Motor neuron (in vitro differentiated cells): ENCODE data around the gene KCNJ9. TPM values are rescaled to one million over a fixed set of nuclear protein-coding genes. Genes with fewer than 3 reads are reported as not detected.
"Not testable (repeated sequence)": the region's sequence is repeated elsewhere in the genome, so short reads cannot be mapped to it uniquely, and the experiment has no call there.

Experiments
- ATAC-seq, 8 experiments: fragments of 200-7000 bp; cut with Tn5 transposase; replicated peaks in 6 of 8; 2 replicates each; pipeline ENCODE4 v1.8.0; 2021; ENCODE audit warnings: mild to moderate bottlenecking in 8 of 8, moderate library complexity in 8 of 8
- H3K27ac ChIP-seq, 2 donors: fragments of 250-450 bp; sonication (Bioruptor Pico); 2 replicates each; pipeline ENCODE4 v1.9.0; 2021; ENCODE audit warnings: antibody characterized with exemption in 2 of 2, mild to moderate bottlenecking in 2 of 2, moderate library complexity in 1 of 2
- H3K4me1 ChIP-seq, 2 donors: fragments of 250-450 bp; sonication (Bioruptor Pico); replicated peaks in 1 of 2; 2 replicates each; pipeline ENCODE4 v1.6.1; 2021; ENCODE audit warnings: antibody characterized with exemption in 2 of 2, mild to moderate bottlenecking in 2 of 2, moderate library complexity in 1 of 2
- H3K4me3 ChIP-seq, 5 donors: fragments of 250-450 bp; sonication (Bioruptor Pico); 2 replicates each; pipeline ENCODE4 v1.9.0; 2021; ENCODE audit warnings: antibody characterized with exemption in 5 of 5, mild to moderate bottlenecking in 5 of 5, moderate library complexity in 4 of 5
- WGBS, 10 experiments: fragments of 450-650 bp; shearing (Covaris generic); methylation state at CpG; one replicate each; pipeline ENCODE4 v1.0.0; 2022; 5-methylcytosine and 5-hydroxymethylcytosine counted together
- in situ Hi-C, 9 experiments: fragments of 400-800 bp; cut with MboI; loops; one replicate each; pipeline ENCODE4 v1.15.0; 2021; ENCODE audit warnings: low sequenced_read_pairs in 9 of 9, low pct_unique_long_range_greater_than_20kb in 2 of 9; ENCODE audit not compliant: unreplicated experiment in 9 of 9
- total RNA-seq, 8 experiments: library from RNA; unstranded; fragments of 300-600 nt; gene quantifications; 2 replicates each; pipeline versions ENCODE4 v1.2.3 to v1.2.4, GENCODE V29; 2022

The KCNJ9 gene
- 1 to 10 TPM in 5 of 8 experiments, under 1 TPM in 3; 0.18 to 9.5 (median 3.8) TPM for total RNA-seq

GRCh38 chr1:160081261-160081936 is at the start of gene KCNJ9:
Gene KCNJ9 (plus strand): TSS chr1:160081538. CDS start chr1:160084031, 2,493 bp downstream.
- H3K4me3 ChIP-seq = peak within 1 kb of the TSS; percentile 14 to 35 (median 29)
- H3K27ac ChIP-seq = no peak within 1 kb of the TSS

GRCh38 chr1:160032165-160032820 is 49.0 kb upstream of the KCNJ9 start:
- peak in 4 of 8 experiments; percentile 2 to 62 (median 58) for ATAC-seq
- Histone ChIP-seq H3K27ac (peak overlapping the region; percentile 55 to 61), H3K4me3 (peak overlapping the region; percentile 47 to 80 (median 61)), H3K4me1 (peaks cover 10 to 34% of the 10 kb centered on the region in 2 donors)
- in situ Hi-C loops = no loop called here
- WGBS, 10 experiments = 0 to 7% (median 4%) methylated on average over 1 to 18 of the region's 18 CpGs

More at GRCh38 chr1:160081261-160081936, at the start of gene KCNJ9:
- peaks cover 17 to 19% of the 10 kb centered on the region in 2 donors for H3K4me1 ChIP-seq
- in situ Hi-C loops = loop anchor here in 3 of 9 experiments (25.0 kb wide), 3 partner anchors 131 to 281 kb away; partner anchors contain the start of genes IGSF9 (in 2 of the 3), TAGLN2 (in 2 of the 3), NHLH1 (in 1 of the 3) and PEA15 (in 1 of the 3)
- whole genome bisulfite sequencing, 10 experiments = 0 to 35% (median 19%) methylated on average over 2 to 7 of the region's 14 CpGs; no CpG with 5 or more reads in 3 of the 10 experiments
- ATAC-seq = peak in 5 of 8 experiments; percentile 95 to 98 (median 96)

DNA sequence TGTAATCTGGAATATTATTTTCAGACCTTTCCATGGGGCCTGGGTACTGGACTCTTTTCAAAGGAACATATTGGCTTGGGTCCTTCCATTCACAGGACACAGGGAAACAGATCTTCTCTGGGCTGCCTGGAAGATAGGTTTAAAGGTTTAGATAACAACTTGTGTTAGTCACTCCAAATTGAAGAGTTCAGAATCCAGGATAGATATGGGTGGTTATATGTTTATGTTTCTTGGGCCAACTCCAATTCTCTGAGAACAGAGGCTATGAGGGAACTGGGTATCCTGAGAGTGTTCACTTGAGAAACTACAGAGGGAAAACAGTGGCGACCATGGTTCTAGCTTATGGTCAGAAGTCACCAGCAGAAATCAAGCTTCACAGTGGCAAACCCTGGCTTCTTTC is 40.9 kb upstream of the KCNJ9 start:
- Histone ChIP-seq H3K4me1 (no peaks in the 10 kb centered on the region), H3K4me3 (no peak overlapping the region), H3K27ac (no peak overlapping the region)
- WGBS, 10 experiments = 0 to 100% (median 90%) methylated on average over 1 of the region's 1 CpG; no CpG with 5 or more reads in 5 of the 10 experiments
- in situ Hi-C loops = no loop called here
- ATAC-seq = no peak

GRCh38 chr1:160043543-160043942 is 37.8 kb upstream of the KCNJ9 start:
- in situ Hi-C loops = no loop called here
- H3K4me1 ChIP-seq = peaks cover 4 to 19% of the 10 kb centered on the region in 2 donors
- no peak overlapping the region for H3K4me3 ChIP-seq
- ATAC-seq = no peak
- H3K27ac ChIP-seq = no peak overlapping the region

GRCh38 chr1:160045653-160046052 is 35.7 kb upstream of the KCNJ9 start:
- no peak overlapping the region for H3K4me3 ChIP-seq
- 0 to 86% (median 64%) methylated on average over 1 to 2 of the region's 2 CpGs; no CpG with 5 or more reads in 3 of the 10 experiments for WGBS, 10 experiments
- in situ Hi-C loops = no loop called here
- no peak overlapping the region for H3K27ac ChIP-seq
- no peak for ATAC-seq
- peaks cover 8 to 27% of the 10 kb centered on the region in 2 donors for H3K4me1 ChIP-seq

DNA sequence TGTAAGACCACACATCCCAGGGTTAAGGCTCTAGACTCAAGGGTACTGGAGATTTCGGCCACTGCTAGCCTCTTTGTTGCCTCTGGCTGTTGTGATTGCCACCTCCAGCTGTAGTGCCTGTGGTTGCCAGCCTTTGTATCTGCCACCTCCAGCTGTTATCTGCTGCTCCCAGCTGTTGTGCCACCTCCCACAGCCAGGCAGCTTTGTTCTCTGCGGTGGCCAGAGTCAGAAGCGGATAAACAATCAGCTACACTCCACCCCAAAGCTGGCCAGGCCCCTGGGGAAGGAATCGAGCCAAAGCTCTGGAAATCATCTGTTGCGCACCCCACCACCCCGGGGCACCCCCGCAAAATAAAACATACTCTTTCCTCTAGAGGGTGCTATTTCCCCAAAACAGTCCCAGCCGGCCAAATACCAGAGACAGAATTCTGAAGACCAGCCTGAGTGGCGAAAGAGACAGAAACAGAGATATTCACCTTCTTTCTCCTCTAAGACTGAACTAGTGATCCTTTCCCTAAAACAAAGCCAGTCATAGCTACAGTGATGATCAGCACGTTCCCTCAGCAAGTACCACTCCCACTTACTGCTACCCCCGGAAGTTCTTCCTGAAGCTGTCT is 34.7 kb upstream of the KCNJ9 start:
- Histone ChIP-seq H3K4me3 (no peak overlapping the region), H3K4me1 (peaks cover 8 to 27% of the 10 kb centered on the region in 2 donors), H3K27ac (no peak overlapping the region)
- ATAC-seq = peak; percentile 61 to 94 (median 82)
- in situ Hi-C loops = no loop called here
- 0 to 39% (median 15%) methylated on average over 2 to 8 of the region's 11 CpGs; no CpG with 5 or more reads in 2 of the 10 experiments for WGBS, 10 experiments

- peak in 1 of 8 experiments; percentile 20 for ATAC-seq
- in situ Hi-C loops = no loop called here
- Histone ChIP-seq H3K4me3 (no peak overlapping the region), H3K27ac (no peak overlapping the region), H3K4me1 (peaks cover 8 to 27% of the 10 kb centered on the region in 2 donors)
- 43 to 100% (median 87%) methylated on average over 1 to 8 of the region's 9 CpGs for WGBS, 10 experiments
Measured at GRCh38 chr1:160047111-160047991, 34.0 kb upstream of the KCNJ9 start.

DNA sequence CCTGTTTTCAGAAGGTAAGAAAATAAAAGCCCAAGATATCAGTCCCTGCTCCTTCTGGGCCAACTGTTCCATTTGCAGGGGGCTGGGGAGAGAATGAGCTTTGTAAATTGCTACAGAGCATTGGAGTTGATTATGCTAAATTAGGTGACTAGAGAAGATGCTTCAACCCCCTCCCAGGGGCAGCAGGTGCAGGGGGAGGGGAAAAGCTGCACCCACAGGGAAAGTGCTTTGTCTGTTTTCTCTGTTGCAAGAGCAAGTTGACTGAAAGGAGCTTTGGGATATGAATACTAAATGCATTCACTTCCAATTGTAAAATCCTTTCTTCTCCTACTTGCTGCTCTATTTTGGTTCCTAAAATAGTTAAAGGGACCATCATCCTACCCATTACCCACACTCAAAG is 33.0 kb upstream of the KCNJ9 start:
- Histone ChIP-seq H3K4me3 (no peak overlapping the region), H3K4me1 (peaks cover 15 to 31% of the 10 kb centered on the region in 2 donors), H3K27ac (peak overlapping the region; percentile 6 to 10)
- peak in 4 of 8 experiments; percentile 32 to 57 (median 54) for ATAC-seq
- in situ Hi-C loops = no loop called here

- H3K4me1 ChIP-seq = peaks cover 18 to 38% of the 10 kb centered on the region in 2 donors
- H3K4me3 ChIP-seq = no peak overlapping the region
- 20 to 90% (median 86%) methylated on average over 1 to 3 of the region's 3 CpGs; no CpG with 5 or more reads in 3 of the 10 experiments for WGBS, 10 experiments
- no peak overlapping the region for H3K27ac ChIP-seq
- in situ Hi-C loops = no loop called here
- ATAC-seq = no peak
Measured at GRCh38 chr1:160049101-160049500, 32.2 kb upstream of the KCNJ9 start.

GRCh38 chr1:160050182-160050581 is 31.2 kb upstream of the KCNJ9 start:
- ATAC-seq, H3K27ac ChIP-seq, H3K4me3 ChIP-seq, in situ Hi-C loops: not testable (repeated sequence)
- 0 to 91% (median 80%) methylated on average over 1 to 2 of the region's 2 CpGs; no CpG with 5 or more reads in 3 of the 10 experiments for WGBS, 10 experiments
- peaks cover 18 to 43% of the 10 kb centered on the region in 2 donors for H3K4me1 ChIP-seq

DNA sequence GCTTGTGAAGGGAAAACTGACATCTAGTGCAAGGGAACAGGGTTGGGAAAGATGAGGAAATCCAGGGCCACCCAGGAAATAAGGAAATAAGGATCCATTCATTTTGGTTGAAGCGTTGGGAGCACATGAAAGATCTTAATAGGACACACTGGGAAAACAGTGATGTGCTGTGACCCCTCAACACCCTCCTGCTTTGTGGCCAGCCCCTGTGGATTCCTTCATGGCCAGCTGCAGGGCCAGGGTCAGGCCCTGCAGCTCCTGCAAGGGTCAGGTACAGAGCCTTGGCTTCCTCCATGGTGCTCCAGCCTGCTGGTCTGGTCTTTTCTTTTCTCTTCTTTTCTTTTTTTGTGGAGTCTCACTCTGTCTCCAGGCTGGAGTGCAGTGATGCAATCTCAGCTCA is 30.7 kb upstream of the KCNJ9 start:
- WGBS, 10 experiments = 0 to 92% (median 80%) methylated on average over 1 of the region's 1 CpG; no CpG with 5 or more reads in 3 of the 10 experiments

GRCh38 chr1:160052936-160053335 is 28.4 kb upstream of the KCNJ9 start:
- Histone ChIP-seq H3K4me1 (peaks cover 18 to 29% of the 10 kb centered on the region in 2 donors), H3K4me3 (no peak overlapping the region), H3K27ac (no peak overlapping the region)
- ATAC-seq = peak in 1 of 8 experiments; percentile 52
- WGBS, 10 experiments = 20 to 76% (median 40%) methylated on average over 2 to 6 of the region's 6 CpGs
- in situ Hi-C loops = no loop called here

More for the DNA sequence above, 30.7 kb upstream of the KCNJ9 start:
- H3K4me1 ChIP-seq = peaks cover 18 to 43% of the 10 kb centered on the region in 2 donors
- no peak overlapping the region for H3K27ac ChIP-seq
- in situ Hi-C loops = no loop called here
- ATAC-seq = no peak
- H3K4me3 ChIP-seq = no peak overlapping the region
